C4-2B (cell line): ENCODE data around the gene ADCY1.
"Not testable (repeated sequence)": the region's sequence is repeated elsewhere in the genome, so short reads cannot be mapped to it uniquely, and the experiment has no call there.

Experiments
- CTCF ChIP-seq: fragments of 450-650 bp; conservative IDR thresholded peaks from 2 replicates; pipeline ENCODE4 v1.5.1; 2017; ENCODE audit warnings: mild to moderate bottlenecking
- ZFX ChIP-seq: fragments of 450-650 bp; IDR thresholded peaks from 2 replicates; pipeline ENCODE4 v1.6.1; 2017

GRCh38 chr7:45545105-45545710, 29.0 kb upstream of the ADCY1 start:
- TF ChIP-seq CTCF, ZFX: not testable (repeated sequence)
